Testis (tissue), 2 donors: ENCODE data around the gene RPAP3.

Experiments
- POLR2A ChIP-seq: fragments of 450-650 bp; IDR thresholded peaks from one replicate; pipeline ENCODE4 v1.6.1; 2017; ENCODE audit warnings: antibody characterized with exemption, mild to moderate bottlenecking, moderate library complexity
- TF ChIP-seq, protein P1 (sequence below), 3 experiments: fragments of 450-650 bp in 2 of 3; fragments of 200-600 bp in 1 of 3; sonication (generic) in 1 of 3; IDR thresholded peaks; one replicate each; pipeline ENCODE4 v1.5.1; 2016 to 2019; ENCODE audit warnings: antibody characterized with exemption in 3 of 3, mild to moderate bottlenecking in 2 of 3, moderate library complexity in 1 of 3

DNA sequence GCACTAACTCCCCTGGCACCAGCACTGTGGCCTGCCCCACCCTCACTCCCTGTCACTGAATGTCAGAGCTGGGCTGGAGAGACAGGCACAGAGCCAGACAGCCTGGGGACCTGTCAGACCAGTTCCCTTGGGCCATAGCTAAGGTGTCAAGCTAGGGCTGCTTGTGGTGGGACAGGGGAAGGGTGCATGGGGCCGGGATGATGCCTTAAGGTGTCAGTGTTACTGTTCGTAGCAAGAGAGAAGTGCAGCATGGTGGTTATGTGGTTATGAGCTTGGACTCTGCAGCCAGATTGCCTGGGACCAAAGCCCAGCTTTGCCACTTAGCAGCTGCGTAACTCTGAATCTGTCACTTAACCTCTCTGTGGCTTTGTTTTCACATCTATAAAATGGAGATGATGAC is 49.1 kb upstream of the RPAP3 start:
- TF ChIP-seq, protein P1, sequence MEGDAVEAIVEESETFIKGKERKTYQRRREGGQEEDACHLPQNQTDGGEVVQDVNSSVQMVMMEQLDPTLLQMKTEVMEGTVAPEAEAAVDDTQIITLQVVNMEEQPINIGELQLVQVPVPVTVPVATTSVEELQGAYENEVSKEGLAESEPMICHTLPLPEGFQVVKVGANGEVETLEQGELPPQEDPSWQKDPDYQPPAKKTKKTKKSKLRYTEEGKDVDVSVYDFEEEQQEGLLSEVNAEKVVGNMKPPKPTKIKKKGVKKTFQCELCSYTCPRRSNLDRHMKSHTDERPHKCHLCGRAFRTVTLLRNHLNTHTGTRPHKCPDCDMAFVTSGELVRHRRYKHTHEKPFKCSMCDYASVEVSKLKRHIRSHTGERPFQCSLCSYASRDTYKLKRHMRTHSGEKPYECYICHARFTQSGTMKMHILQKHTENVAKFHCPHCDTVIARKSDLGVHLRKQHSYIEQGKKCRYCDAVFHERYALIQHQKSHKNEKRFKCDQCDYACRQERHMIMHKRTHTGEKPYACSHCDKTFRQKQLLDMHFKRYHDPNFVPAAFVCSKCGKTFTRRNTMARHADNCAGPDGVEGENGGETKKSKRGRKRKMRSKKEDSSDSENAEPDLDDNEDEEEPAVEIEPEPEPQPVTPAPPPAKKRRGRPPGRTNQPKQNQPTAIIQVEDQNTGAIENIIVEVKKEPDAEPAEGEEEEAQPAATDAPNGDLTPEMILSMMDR (IDR thresholded peaks at IDR 0.05), result no peak
- no peak for TF ChIP-seq POLR2A
